Muscle layer of colon (tissue), 2 donors: Measurements from ENCODE around the gene DYRK1B.

ENCODE experiments used
- H3K27ac ChIP-seq: one replicate; pipeline ENCODE4 v1.7.0; 2013; ENCODE audit warnings: low read depth, mild to moderate bottlenecking, low read length, moderate library complexity
- H3K27me3 ChIP-seq, 2 donors: one replicate each; pipeline ENCODE4 v1.7.0; 2013; ENCODE audit warnings: low read length in 2 of 2, mild to moderate bottlenecking in 2 of 2; ENCODE audit not compliant: insufficient read depth in 2 of 2, control insufficient read depth in 1 of 2
- H3K36me3 ChIP-seq: one replicate; pipeline ENCODE4 v1.7.0; 2013; ENCODE audit warnings: mild to moderate bottlenecking, low read length; ENCODE audit not compliant: insufficient read depth
- H3K4me1 ChIP-seq: one replicate; pipeline ENCODE4 v1.7.0; 2013; ENCODE audit warnings: mild to moderate bottlenecking, low read length; ENCODE audit not compliant: insufficient read depth
- H3K4me3 ChIP-seq, 2 donors: one replicate each; pipeline ENCODE4 v1.7.0; 2013; ENCODE audit warnings: low read length in 2 of 2, low read depth in 1 of 2, mild to moderate bottlenecking in 1 of 2, moderate library complexity in 1 of 2
- H3K9ac ChIP-seq: one replicate; pipeline ENCODE4 v1.7.0; 2013; ENCODE audit warnings: low read length
- H3K9me3 ChIP-seq: one replicate; pipeline ENCODE4 v1.7.0; 2013; ENCODE audit warnings: mild to moderate bottlenecking, low read length
- donor health status: abdominal sarcoma.
- donor health status: Adenocarcinoma of cecum.

DYRK1B gene

GRCh38 chr19:39802958-39803357, 31.0 kb downstream of the DYRK1B start:
- H3K27ac ChIP-seq = no peak overlapping the region
- H3K9ac ChIP-seq = no peak overlapping the region
- no peaks in the 10 kb centered on the region for H3K9me3 ChIP-seq
- H3K4me1 ChIP-seq = no peaks in the 10 kb centered on the region
- H3K27me3 ChIP-seq = peaks cover 0 to 16% of the 10 kb centered on the region in 2 donors
- no peak overlapping the region for H3K4me3 ChIP-seq
- no peaks in the 10 kb centered on the region for H3K36me3 ChIP-seq

- Histone ChIP-seq H3K4me1 (no peaks in the 10 kb centered on the region), H3K9me3 (no peaks in the 10 kb centered on the region), H3K27me3 (no peaks in the 10 kb centered on the region), H3K9ac (no peak overlapping the region), H3K27ac (no peak overlapping the region), H3K4me3 (no peak overlapping the region), H3K36me3 (no peaks in the 10 kb centered on the region)
Observed at GRCh38 chr19:39797083-39797482, 36.9 kb downstream of the DYRK1B start.

GRCh38 chr19:39796000-39796498, 37.9 kb downstream of the DYRK1B start:
- H3K4me1 ChIP-seq = no peaks in the 10 kb centered on the region
- no peaks in the 10 kb centered on the region for H3K27me3 ChIP-seq
- no peaks in the 10 kb centered on the region for H3K9me3 ChIP-seq
- H3K27ac ChIP-seq = no peak overlapping the region
- H3K4me3 ChIP-seq = no peak overlapping the region
- H3K36me3 ChIP-seq = no peaks in the 10 kb centered on the region
- H3K9ac ChIP-seq = no peak overlapping the region

GRCh38 chr19:39795001-39795400, 39.0 kb downstream of the DYRK1B start:
- Histone ChIP-seq H3K36me3 (no peaks in the 10 kb centered on the region), H3K9ac (no peak overlapping the region), H3K27ac (no peak overlapping the region), H3K4me1 (no peaks in the 10 kb centered on the region), H3K4me3 (no peak overlapping the region), H3K9me3 (no peaks in the 10 kb centered on the region), H3K27me3 (no peaks in the 10 kb centered on the region)

- H3K9me3 ChIP-seq = no peaks in the 10 kb centered on the region
- no peaks in the 10 kb centered on the region for H3K27me3 ChIP-seq
- H3K36me3 ChIP-seq = no peaks in the 10 kb centered on the region
- no peaks in the 10 kb centered on the region for H3K4me1 ChIP-seq
- no peak overlapping the region for H3K27ac ChIP-seq
- peak overlapping the region; percentile 11 to 63 for H3K4me3 ChIP-seq
- H3K9ac ChIP-seq = no peak overlapping the region
Observed at GRCh38 chr19:39792999-39793546, 40.9 kb downstream of the DYRK1B start.

GRCh38 chr19:39788244-39788643, 45.7 kb downstream of the DYRK1B start:
- H3K27me3 ChIP-seq = no peaks in the 10 kb centered on the region
- no peak overlapping the region for H3K27ac ChIP-seq

GRCh38 chr19:39780894-39781293, 53.1 kb downstream of the DYRK1B start:
- H3K27ac ChIP-seq = no peak overlapping the region
- H3K4me1 ChIP-seq = no peaks in the 10 kb centered on the region
- H3K9me3 ChIP-seq = no peaks in the 10 kb centered on the region
- H3K4me3 ChIP-seq = no peak overlapping the region
- H3K36me3 ChIP-seq = no peaks in the 10 kb centered on the region
- H3K27me3 ChIP-seq = no peaks in the 10 kb centered on the region
- H3K9ac ChIP-seq = no peak overlapping the region

More at GRCh38 chr19:39788244-39788643, 45.7 kb downstream of the DYRK1B start:
- Histone ChIP-seq H3K36me3 (no peaks in the 10 kb centered on the region), H3K4me3 (no peak overlapping the region), H3K9me3 (no peaks in the 10 kb centered on the region), H3K9ac (no peak overlapping the region), H3K4me1 (no peaks in the 10 kb centered on the region)

- Histone ChIP-seq H3K9me3 (no peaks in the 10 kb centered on the region), H3K27me3 (no peaks in the 10 kb centered on the region), H3K36me3 (no peaks in the 10 kb centered on the region), H3K27ac (no peak within 1 kb of the TSS), H3K4me3 (no peak within 1 kb of the TSS), H3K4me1 (no peaks in the 10 kb centered on the region), H3K9ac (no peak within 1 kb of the TSS)
Observed at GRCh38 chr19:39778763-39779162, 55.2 kb downstream of the DYRK1B start, which contains the start of gene LEUTX. Gene LEUTX (plus strand): TSS chr19:39778854. CDS start chr19:39778921, 67 bp downstream.
